A673 (cell line): Measurements from ENCODE around the gene KCNMA1. TPM values are rescaled to one million over a fixed set of nuclear protein-coding genes. Genes with fewer than 3 reads are reported as not detected.

Experiments used
- BruUV-seq: library from RNA; stranded (reverse); fragments of 400-500 nt; replicated peaks from 2 replicates; lab custom pipeline; 2021; lab: Mats Ljungman, UMichigan
- CTCF ChIA-PET: fragments of 300-600 bp; sonication (Branson Sonifier 250); formaldehyde crosslinking; loops from one replicate; lab custom pipeline; 2022; ENCODE audit warnings: antibody characterized with exemption; lab: Charles Lee
- POLR2A ChIA-PET: fragments of 300-600 bp; sonication (Branson Sonifier 250); formaldehyde crosslinking; loops from one replicate; lab custom pipeline; 2022; ENCODE audit warnings: antibody characterized with exemption; ENCODE audit not compliant: low non-redundant PET; lab: Charles Lee
- DNase-seq: peaks from one replicate; pipeline ENCODE4 v3.0.0-alpha.2; 2015; ENCODE audit warnings: low spot score
- H3K27ac ChIP-seq: fragments of 200-600 bp; sonication (generic); 2 replicates; pipeline ENCODE4 v1.5.1; 2016; ENCODE audit warnings: mixed run types, low read depth, mild to moderate bottlenecking, mixed read lengths, antibody characterized with exemption, low read length; ENCODE audit not compliant: poor library complexity, severe bottlenecking
- H3K27me3 ChIP-seq: fragments of 200-600 bp; sonication (generic); replicated peaks from 2 replicates; pipeline ENCODE4 v1.6.1; 2017; ENCODE audit warnings: mixed run types, low read depth, mild to moderate bottlenecking, mixed read lengths, antibody characterized with exemption, low read length; ENCODE audit not compliant: insufficient read depth, poor library complexity
- H3K36me3 ChIP-seq: fragments of 200-600 bp; sonication (generic); 2 replicates; pipeline ENCODE4 v1.6.1; 2016; ENCODE audit warnings: mixed run types, mild to moderate bottlenecking, mixed read lengths, antibody characterized with exemption, low read length; ENCODE audit not compliant: insufficient read depth, poor library complexity, severe bottlenecking
- H3K4me1 ChIP-seq: fragments of 200-600 bp; sonication (generic); 2 replicates; pipeline ENCODE4 v1.6.1; 2017; ENCODE audit warnings: mixed run types, mild to moderate bottlenecking, mixed read lengths, antibody characterized with exemption, low read length; ENCODE audit not compliant: insufficient read depth, poor library complexity, severe bottlenecking
- H3K4me3 ChIP-seq: fragments of 200-600 bp; sonication (generic); 2 replicates; pipeline ENCODE4 v1.5.1; 2016; ENCODE audit warnings: low read depth, mixed run types, mild to moderate bottlenecking, mixed read lengths, low read length; ENCODE audit not compliant: poor library complexity, severe bottlenecking
- H3K9me3 ChIP-seq: fragments of 200-600 bp; sonication (generic); 2 replicates; pipeline ENCODE4 v1.6.1; 2016; ENCODE audit warnings: mixed run types, low read depth, mild to moderate bottlenecking, mixed read lengths, antibody characterized with exemption, low read length; ENCODE audit not compliant: poor library complexity, severe bottlenecking
- EZH2 ChIP-seq: fragments of 200-600 bp; sonication (generic); IDR thresholded peaks from 2 replicates; pipeline ENCODE4 v1.6.1; 2017; ENCODE audit warnings: borderline replicate concordance, low read depth, mild to moderate bottlenecking, mixed read lengths, antibody characterized with exemption, low read length; ENCODE audit not compliant: poor library complexity, severe bottlenecking
- intact Hi-C: fragments of 100-400 bp; cut with micrococcal nuclease; formaldehyde crosslinking; loops from one replicate; pipeline ENCODE4 v1.10.0; 2022; ENCODE audit not compliant: unreplicated experiment
- total RNA-seq: library from RNA; stranded (reverse); gene quantifications from 2 replicates; pipeline ENCODE4 v1.2.3, GENCODE V29; 2021
- TF ChIP-seq, protein P1 (sequence below): fragments of 300-800, 200-600 bp; sonication (generic); conservative IDR thresholded peaks from 2 replicates; pipeline ENCODE4 v1.5.1; 2017; ENCODE audit warnings: low read depth, mild to moderate bottlenecking, antibody characterized with exemption, low read length, moderate library complexity, mixed read lengths

The KCNMA1 gene
- total RNA-seq, 1 experiment from 2014 or later = 0.84 TPM

DNA sequence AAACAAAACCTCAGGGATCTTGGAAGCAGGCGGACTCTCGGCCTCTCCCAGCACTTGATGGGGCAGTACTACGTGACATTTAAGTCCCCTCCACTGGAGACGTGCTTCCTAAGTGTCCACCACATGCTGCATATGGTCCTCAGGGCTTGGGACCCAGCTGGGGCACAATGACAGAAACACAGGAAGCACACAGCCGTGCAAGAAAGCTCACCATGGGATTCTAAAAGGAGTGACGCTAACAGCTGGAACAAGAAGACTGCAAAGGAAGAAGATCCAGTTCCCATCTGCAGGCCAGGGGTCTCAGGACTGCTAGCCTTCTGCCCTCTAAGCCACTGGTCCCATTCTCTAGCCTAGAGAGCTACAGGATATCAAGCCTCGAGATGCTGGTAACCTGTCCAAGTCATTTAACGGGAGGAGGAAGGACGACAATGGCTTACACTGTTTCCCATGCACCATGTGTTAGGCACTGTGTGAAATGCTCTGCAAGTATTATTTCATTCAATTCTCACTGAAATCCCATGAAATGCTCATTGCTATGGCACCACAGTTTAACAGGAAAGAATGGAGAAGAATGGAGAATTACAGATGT is 61.1 kb downstream of the KCNMA1 start:
- H3K27me3 ChIP-seq = no peaks in the 10 kb centered on the region
- H3K4me1 ChIP-seq = no peaks in the 10 kb centered on the region
- TF ChIP-seq, protein P1, sequence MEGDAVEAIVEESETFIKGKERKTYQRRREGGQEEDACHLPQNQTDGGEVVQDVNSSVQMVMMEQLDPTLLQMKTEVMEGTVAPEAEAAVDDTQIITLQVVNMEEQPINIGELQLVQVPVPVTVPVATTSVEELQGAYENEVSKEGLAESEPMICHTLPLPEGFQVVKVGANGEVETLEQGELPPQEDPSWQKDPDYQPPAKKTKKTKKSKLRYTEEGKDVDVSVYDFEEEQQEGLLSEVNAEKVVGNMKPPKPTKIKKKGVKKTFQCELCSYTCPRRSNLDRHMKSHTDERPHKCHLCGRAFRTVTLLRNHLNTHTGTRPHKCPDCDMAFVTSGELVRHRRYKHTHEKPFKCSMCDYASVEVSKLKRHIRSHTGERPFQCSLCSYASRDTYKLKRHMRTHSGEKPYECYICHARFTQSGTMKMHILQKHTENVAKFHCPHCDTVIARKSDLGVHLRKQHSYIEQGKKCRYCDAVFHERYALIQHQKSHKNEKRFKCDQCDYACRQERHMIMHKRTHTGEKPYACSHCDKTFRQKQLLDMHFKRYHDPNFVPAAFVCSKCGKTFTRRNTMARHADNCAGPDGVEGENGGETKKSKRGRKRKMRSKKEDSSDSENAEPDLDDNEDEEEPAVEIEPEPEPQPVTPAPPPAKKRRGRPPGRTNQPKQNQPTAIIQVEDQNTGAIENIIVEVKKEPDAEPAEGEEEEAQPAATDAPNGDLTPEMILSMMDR = no peak
- no peak for TF ChIP-seq EZH2
- intact Hi-C loops = no loop called here
- no peak overlapping the region for H3K4me3 ChIP-seq
- ChIA-PET POLR2A (no interaction called here), CTCF (no interaction called here)
- no peak overlapping the region for H3K27ac ChIP-seq
- DNase-seq = no peak
- no peaks in the 10 kb centered on the region for H3K9me3 ChIP-seq
- no peaks in the 10 kb centered on the region for H3K36me3 ChIP-seq
- BruUV-seq = no TSS peak

DNA sequence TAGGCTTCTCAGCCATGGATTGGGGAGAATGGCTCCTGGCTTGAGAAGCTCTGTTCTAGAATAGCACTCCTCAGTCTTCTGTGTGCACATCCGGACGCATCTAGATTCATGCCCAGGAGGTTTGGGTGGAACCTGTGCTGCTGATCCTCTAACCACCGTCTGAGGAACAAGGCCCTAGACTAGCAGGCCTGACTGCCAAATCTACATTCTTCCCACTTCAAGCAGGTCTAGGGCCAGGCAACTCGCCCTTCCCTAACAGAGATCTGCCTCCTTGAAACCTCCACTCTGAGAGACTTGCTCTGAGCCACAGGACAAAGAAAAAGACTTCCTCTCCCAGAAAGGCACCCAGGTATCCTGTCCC is 61.6 kb downstream of the KCNMA1 start:
- H3K4me3 ChIP-seq = no peak overlapping the region
- BruUV-seq = no TSS peak
- DNase-seq = no peak
- POLR2A ChIA-PET = no interaction called here
- H3K9me3 ChIP-seq = no peaks in the 10 kb centered on the region
- intact Hi-C loops = no loop called here
- CTCF ChIA-PET = no interaction called here
- no peaks in the 10 kb centered on the region for H3K27me3 ChIP-seq
- no peaks in the 10 kb centered on the region for H3K4me1 ChIP-seq
- no peak overlapping the region for H3K27ac ChIP-seq
- no peaks in the 10 kb centered on the region for H3K36me3 ChIP-seq
- TF ChIP-seq EZH2 = no peak
- TF ChIP-seq, protein P1 = no peak

GRCh38 chr10:77575271-77576006 is 62.2 kb downstream of the KCNMA1 start:
- DNase-seq = no peak
- no peaks in the 10 kb centered on the region for H3K27me3 ChIP-seq
- no peaks in the 10 kb centered on the region for H3K36me3 ChIP-seq
- ChIA-PET POLR2A (no interaction called here), CTCF (no interaction called here)
- no TSS peak for BruUV-seq
- no peaks in the 10 kb centered on the region for H3K4me1 ChIP-seq
- no peak overlapping the region for H3K27ac ChIP-seq
- TF ChIP-seq EZH2 = no peak
- TF ChIP-seq, protein P1 = no peak
- no peaks in the 10 kb centered on the region for H3K9me3 ChIP-seq
- H3K4me3 ChIP-seq = no peak overlapping the region
- intact Hi-C loops = no loop called here
